Measurements from ENCODE around the gene STT3B.
A peak's percentile ranks its signal among the peaks of the same experiment; 100 is the strongest.

Gene STT3B

GRCh38 chr3:31613177-31613576, 80.5 kb downstream of the STT3B start:
- Mint-ChIP-seq H3K27ac (no peak overlapping the region), H3K4me1 (ENCODE audit: low read depth) (peaks cover 31% of the 10 kb centered on the region), H3K36me3 (ENCODE audit: low read depth) (peaks cover 53% of the 10 kb centered on the region), H3K27me3 (ENCODE audit: low read depth) (no peaks in the 10 kb centered on the region), H3K9me3 (no peaks in the 10 kb centered on the region), H3K4me3 (no peak overlapping the region)
- no peak for DNase-seq (ENCODE audit: low spot score)

GRCh38 chr3:31613654-31614053, 80.9 kb downstream of the STT3B start:
- Mint-ChIP-seq H3K36me3 (ENCODE audit: low read depth) (peaks cover 51% of the 10 kb centered on the region), H3K27ac (no peak overlapping the region), H3K4me1 (ENCODE audit: low read depth) (peaks cover 30% of the 10 kb centered on the region), H3K27me3 (ENCODE audit: low read depth) (no peaks in the 10 kb centered on the region), H3K4me3 (no peak overlapping the region), H3K9me3 (no peaks in the 10 kb centered on the region)
- no peak for DNase-seq (ENCODE audit: low spot score)

GRCh38 chr3:31614162-31614921, 81.6 kb downstream of the STT3B start:
- Mint-ChIP-seq H3K27me3 (ENCODE audit: low read depth) (no peaks in the 10 kb centered on the region), H3K4me1 (ENCODE audit: low read depth) (peaks cover 30% of the 10 kb centered on the region), H3K4me3 (no peak overlapping the region), H3K9me3 (no peaks in the 10 kb centered on the region), H3K27ac (no peak overlapping the region), H3K36me3 (ENCODE audit: low read depth) (peaks cover 54% of the 10 kb centered on the region)
- no peak for DNase-seq (ENCODE audit: low spot score)

GRCh38 chr3:31615071-31615875, 82.5 kb downstream of the STT3B start:
- H3K36me3 Mint-ChIP-seq (ENCODE audit: low read depth): peaks cover 52% of the 10 kb centered on the region
- peaks cover 30% of the 10 kb centered on the region for H3K4me1 Mint-ChIP-seq (ENCODE audit: low read depth)
- no peaks in the 10 kb centered on the region for H3K27me3 Mint-ChIP-seq (ENCODE audit: low read depth)
- H3K27ac Mint-ChIP-seq: no peak overlapping the region
- H3K4me3 Mint-ChIP-seq: no peak overlapping the region
- DNase-seq (ENCODE audit: low spot score): no peak
- no peaks in the 10 kb centered on the region for H3K9me3 Mint-ChIP-seq

DNA sequence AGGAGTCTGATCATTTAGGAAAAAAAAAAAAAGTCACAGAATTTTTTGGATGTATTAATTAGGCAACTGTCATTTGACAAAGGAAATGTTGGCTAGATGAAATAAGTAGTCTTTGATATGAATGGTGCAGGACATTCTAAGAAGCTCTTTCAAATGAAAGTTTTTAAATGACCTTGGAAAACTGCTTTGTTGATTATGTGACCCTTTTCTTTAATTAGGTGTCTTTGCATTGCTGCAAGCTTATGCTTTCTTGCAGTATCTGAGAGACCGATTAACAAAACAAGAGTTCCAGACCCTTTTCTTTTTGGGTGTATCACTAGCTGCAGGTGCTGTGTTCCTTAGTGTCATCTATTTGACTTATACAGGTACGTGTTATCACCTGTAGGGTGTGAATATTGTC, 84.0 kb downstream of the STT3B start:
- H3K36me3 Mint-ChIP-seq (ENCODE audit: low read depth): peaks cover 53% of the 10 kb centered on the region
- peaks cover 32% of the 10 kb centered on the region for H3K4me1 Mint-ChIP-seq (ENCODE audit: low read depth)
- no peaks in the 10 kb centered on the region for H3K9me3 Mint-ChIP-seq
- H3K27me3 Mint-ChIP-seq (ENCODE audit: low read depth): no peaks in the 10 kb centered on the region
- DNase-seq (ENCODE audit: low spot score): no peak
- H3K4me3 Mint-ChIP-seq: no peak overlapping the region
- H3K27ac Mint-ChIP-seq: no peak overlapping the region

DNA sequence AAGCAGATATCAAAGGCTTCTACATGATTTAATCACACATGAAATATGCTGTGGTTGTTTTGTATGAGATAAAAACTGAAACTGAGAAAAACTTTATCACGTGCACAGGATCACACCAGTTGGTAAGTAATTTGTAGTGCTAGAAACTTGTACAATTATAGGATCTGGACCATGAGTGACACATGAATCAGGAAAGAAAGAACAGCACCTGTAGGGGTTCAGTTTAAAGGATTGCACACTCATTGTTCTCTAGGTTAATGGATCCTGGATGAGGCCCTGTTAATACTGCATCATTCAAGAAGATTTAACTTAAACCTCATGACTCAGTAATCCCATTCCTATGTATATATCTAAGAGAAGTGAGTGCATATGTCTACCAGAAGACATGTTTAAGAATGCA, 87.9 kb downstream of the STT3B start:
- Mint-ChIP-seq H3K36me3 (ENCODE audit: low read depth) (peaks cover 55% of the 10 kb centered on the region), H3K27ac (no peak overlapping the region), H3K4me1 (ENCODE audit: low read depth) (peaks cover 22% of the 10 kb centered on the region), H3K4me3 (no peak overlapping the region), H3K27me3 (ENCODE audit: low read depth) (no peaks in the 10 kb centered on the region), H3K9me3 (no peaks in the 10 kb centered on the region)
- DNase-seq (ENCODE audit: low spot score): no peak

- Mint-ChIP-seq H3K27me3 (ENCODE audit: low read depth) (no peaks in the 10 kb centered on the region), H3K27ac (no peak overlapping the region), H3K4me1 (ENCODE audit: low read depth) (peaks cover 20% of the 10 kb centered on the region), H3K9me3 (no peaks in the 10 kb centered on the region), H3K4me3 (no peak overlapping the region), H3K36me3 (ENCODE audit: low read depth) (peaks cover 57% of the 10 kb centered on the region)
- no peak for DNase-seq (ENCODE audit: low spot score)
Observed at GRCh38 chr3:31621314-31621713, 88.6 kb downstream of the STT3B start.

- Mint-ChIP-seq H3K27me3 (ENCODE audit: low read depth) (no peaks in the 10 kb centered on the region), H3K9me3 (no peaks in the 10 kb centered on the region), H3K4me3 (no peak overlapping the region), H3K36me3 (ENCODE audit: low read depth) (peaks cover 61% of the 10 kb centered on the region), H3K4me1 (ENCODE audit: low read depth) (peaks cover 17% of the 10 kb centered on the region), H3K27ac (no peak overlapping the region)
- no peak for DNase-seq (ENCODE audit: low spot score)
Observed at GRCh38 chr3:31622636-31623288, 90.0 kb downstream of the STT3B start.

- Mint-ChIP-seq H3K4me3 (no peak overlapping the region), H3K36me3 (ENCODE audit: low read depth) (peaks cover 64% of the 10 kb centered on the region), H3K27me3 (ENCODE audit: low read depth) (no peaks in the 10 kb centered on the region), H3K4me1 (ENCODE audit: low read depth) (peaks cover 22% of the 10 kb centered on the region), H3K9me3 (no peaks in the 10 kb centered on the region), H3K27ac (no peak overlapping the region)
- no peak for DNase-seq (ENCODE audit: low spot score)
Observed at GRCh38 chr3:31624083-31624709, 91.5 kb downstream of the STT3B start.

- DNase-seq (ENCODE audit: low spot score): no peak
- Mint-ChIP-seq H3K4me1 (ENCODE audit: low read depth) (peaks cover 22% of the 10 kb centered on the region), H3K9me3 (no peaks in the 10 kb centered on the region), H3K4me3 (no peak overlapping the region), H3K36me3 (ENCODE audit: low read depth) (peaks cover 69% of the 10 kb centered on the region), H3K27ac (no peak overlapping the region), H3K27me3 (ENCODE audit: low read depth) (no peaks in the 10 kb centered on the region)
Observed at GRCh38 chr3:31625358-31625757, 92.6 kb downstream of the STT3B start.

GRCh38 chr3:31629054-31629453, 96.3 kb downstream of the STT3B start:
- Mint-ChIP-seq H3K9me3 (no peaks in the 10 kb centered on the region), H3K36me3 (ENCODE audit: low read depth) (peaks cover 76% of the 10 kb centered on the region), H3K27ac (no peak overlapping the region), H3K4me3 (no peak overlapping the region), H3K27me3 (ENCODE audit: low read depth) (no peaks in the 10 kb centered on the region), H3K4me1 (ENCODE audit: low read depth) (peaks cover 8% of the 10 kb centered on the region)
- no peak for DNase-seq (ENCODE audit: low spot score)

DNA sequence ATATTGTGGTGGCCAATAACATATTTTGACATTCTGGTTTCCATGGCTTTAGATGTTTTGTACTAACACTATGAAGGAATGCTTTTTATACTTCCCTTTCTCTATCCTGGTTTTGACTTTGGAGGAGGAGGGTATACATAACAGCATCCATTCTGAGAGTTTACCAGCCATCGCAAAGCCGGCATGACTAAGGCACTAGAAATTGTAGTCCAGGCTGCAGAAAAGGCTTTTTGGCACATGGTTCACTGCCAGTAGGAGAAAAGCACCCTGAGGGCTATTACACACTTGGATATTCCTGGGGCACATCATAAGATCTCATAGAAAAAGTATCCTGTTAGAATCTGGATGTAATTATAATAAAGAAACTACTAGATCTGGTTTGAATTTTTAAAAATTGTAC, 101.8 kb downstream of the STT3B start:
- Mint-ChIP-seq H3K27me3 (ENCODE audit: low read depth) (no peaks in the 10 kb centered on the region), H3K36me3 (ENCODE audit: low read depth) (peaks cover 66% of the 10 kb centered on the region), H3K4me1 (ENCODE audit: low read depth) (peaks cover 31% of the 10 kb centered on the region), H3K4me3 (no peak overlapping the region), H3K9me3 (no peaks in the 10 kb centered on the region), H3K27ac (no peak overlapping the region)
- no peak for DNase-seq (ENCODE audit: low spot score)

- Mint-ChIP-seq H3K36me3 (ENCODE audit: low read depth) (peaks cover 59% of the 10 kb centered on the region), H3K9me3 (no peaks in the 10 kb centered on the region), H3K27me3 (ENCODE audit: low read depth) (no peaks in the 10 kb centered on the region), H3K4me3 (peak overlapping the region; percentile 58), H3K4me1 (ENCODE audit: low read depth) (peaks cover 29% of the 10 kb centered on the region), H3K27ac (peak overlapping the region; percentile 76)
- DNase-seq (ENCODE audit: low spot score): no peak
Observed at GRCh38 chr3:31635545-31635944, 102.8 kb downstream of the STT3B start.

DNA sequence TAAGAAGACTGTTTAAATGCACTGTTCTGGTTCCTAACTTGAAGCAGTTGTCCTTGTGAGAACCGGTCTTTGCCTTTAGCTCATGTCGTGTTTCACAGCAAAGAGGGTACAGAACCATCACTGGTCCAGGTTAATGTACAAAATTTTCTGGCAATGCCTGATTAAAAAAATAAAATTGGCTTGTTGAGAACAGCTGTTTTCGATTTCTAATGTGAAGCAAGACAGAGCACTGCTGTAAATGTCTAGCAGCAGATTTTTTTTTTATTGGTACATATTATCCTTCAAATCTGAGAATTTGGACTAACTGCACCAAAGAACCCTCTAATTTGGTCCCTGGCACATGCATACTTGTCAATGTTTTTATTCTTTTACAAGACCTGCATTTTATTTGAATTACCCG, 103.3 kb downstream of the STT3B start:
- DNase-seq (ENCODE audit: low spot score): no peak
- Mint-ChIP-seq H3K27me3 (ENCODE audit: low read depth) (no peaks in the 10 kb centered on the region), H3K36me3 (ENCODE audit: low read depth) (peaks cover 58% of the 10 kb centered on the region)

More for the DNA sequence above, 103.3 kb downstream of the STT3B start:
- peaks cover 29% of the 10 kb centered on the region for H3K4me1 Mint-ChIP-seq (ENCODE audit: low read depth)
- H3K27ac Mint-ChIP-seq: peak overlapping the region; percentile 76
- H3K4me3 Mint-ChIP-seq: peak overlapping the region; percentile 58
- H3K9me3 Mint-ChIP-seq: no peaks in the 10 kb centered on the region

All from T-helper 2 cell treated with Interferon-gamma antibody and Interleukin-4, amounts not matched to agents 5 μg/mL and 100 μg/mL, for 36 hours (primary cell).